Osteocyte (in vitro differentiated cells): Measurements from ENCODE around the gene ARID4B. TPM values are rescaled to one million over a fixed set of nuclear protein-coding genes. Genes with fewer than 3 reads are reported as not detected.

Experiments
- DNase-seq: peaks from one replicate; pipeline ENCODE4 v3.0.0; 2021; ENCODE audit warnings: mixed read lengths; ENCODE audit not compliant: unreplicated experiment; ENCODE audit errors: extremely low spot score
- H3K27ac Mint-ChIP-seq: one replicate; pipeline ENCODE4 v1.8.0; 2021; ENCODE audit warnings: mild to moderate bottlenecking, mixed read lengths; ENCODE audit not compliant: unreplicated experiment
- H3K27me3 Mint-ChIP-seq: one replicate; pipeline ENCODE4 v1.8.0; 2021; ENCODE audit warnings: mixed read lengths; ENCODE audit not compliant: unreplicated experiment
- H3K36me3 Mint-ChIP-seq: one replicate; pipeline ENCODE4 v1.8.0; 2021; ENCODE audit warnings: mixed read lengths; ENCODE audit not compliant: unreplicated experiment
- H3K4me1 Mint-ChIP-seq: one replicate; pipeline ENCODE4 v1.8.0; 2021; ENCODE audit warnings: mixed read lengths; ENCODE audit not compliant: unreplicated experiment
- H3K4me3 Mint-ChIP-seq: one replicate; pipeline ENCODE4 v1.8.0; 2021; ENCODE audit warnings: mild to moderate bottlenecking, moderate library complexity, mixed read lengths; ENCODE audit not compliant: unreplicated experiment
- H3K9me3 Mint-ChIP-seq: one replicate; pipeline ENCODE4 v1.8.0; 2021; ENCODE audit warnings: mixed read lengths; ENCODE audit not compliant: unreplicated experiment
- CTCF ChIP-seq: fragments of 200-600 bp; sonication (generic); IDR thresholded peaks from 2 replicates; pipeline ENCODE4 v1.5.0; 2021; ENCODE audit warnings: antibody characterized with exemption, mild to moderate bottlenecking, moderate library complexity
- total RNA-seq: library from RNA; stranded (reverse); gene quantifications from 2 replicates; pipeline ENCODE4 v1.2.1, GENCODE V29; 2021

Gene ARID4B
- total RNA-seq, 1 donor from 2014 or later = 41.3 TPM

GRCh38 chr1:235351898-235352297 lies 23.9 kb upstream of the ARID4B start:
- no peaks in the 10 kb centered on the region for H3K9me3 Mint-ChIP-seq
- no peak overlapping the region for H3K4me3 Mint-ChIP-seq

GRCh38 chr1:235351441-235351840 lies 23.5 kb upstream of the ARID4B start:
- no peak overlapping the region for H3K4me3 Mint-ChIP-seq
- TF ChIP-seq CTCF = no peak
- no peak overlapping the region for H3K27ac Mint-ChIP-seq
- peaks cover 2% of the 10 kb centered on the region for H3K36me3 Mint-ChIP-seq
- H3K4me1 Mint-ChIP-seq = no peaks in the 10 kb centered on the region
- no peaks in the 10 kb centered on the region for H3K27me3 Mint-ChIP-seq
- no peaks in the 10 kb centered on the region for H3K9me3 Mint-ChIP-seq
- no peak for DNase-seq

More at GRCh38 chr1:235351898-235352297, 23.9 kb upstream of the ARID4B start:
- TF ChIP-seq CTCF = no peak
- H3K27me3 Mint-ChIP-seq = no peaks in the 10 kb centered on the region
- H3K4me1 Mint-ChIP-seq = no peaks in the 10 kb centered on the region
- no peak for DNase-seq
- peaks cover 2% of the 10 kb centered on the region for H3K36me3 Mint-ChIP-seq
- H3K27ac Mint-ChIP-seq = no peak overlapping the region

GRCh38 chr1:235343726-235344125 lies 15.7 kb upstream of the ARID4B start:
- H3K9me3 Mint-ChIP-seq = no peaks in the 10 kb centered on the region
- H3K27me3 Mint-ChIP-seq = no peaks in the 10 kb centered on the region
- peaks cover 20% of the 10 kb centered on the region for H3K36me3 Mint-ChIP-seq
- no peak overlapping the region for H3K4me3 Mint-ChIP-seq
- no peak overlapping the region for H3K27ac Mint-ChIP-seq
- no peak for DNase-seq
- no peak for TF ChIP-seq CTCF
- H3K4me1 Mint-ChIP-seq = no peaks in the 10 kb centered on the region

- DNase-seq = no peak
- Mint-ChIP-seq H3K9me3 (no peaks in the 10 kb centered on the region), H3K4me3 (no peak overlapping the region), H3K4me1 (no peaks in the 10 kb centered on the region), H3K27ac (no peak overlapping the region), H3K36me3 (peaks cover 20% of the 10 kb centered on the region), H3K27me3 (no peaks in the 10 kb centered on the region)
- TF ChIP-seq CTCF = no peak
Observed at GRCh38 chr1:235342471-235342870, 14.5 kb upstream of the ARID4B start.

- Mint-ChIP-seq H3K4me1 (no peaks in the 10 kb centered on the region), H3K36me3 (peaks cover 20% of the 10 kb centered on the region), H3K4me3 (no peak overlapping the region), H3K9me3 (no peaks in the 10 kb centered on the region), H3K27me3 (no peaks in the 10 kb centered on the region), H3K27ac (no peak overlapping the region)
- DNase-seq = no peak
- TF ChIP-seq CTCF = no peak
Observed at GRCh38 chr1:235342039-235342438, 14.1 kb upstream of the ARID4B start.
